T-helper 1 cell treated with Interleukin-12 subunit alpha and Interleukin-12 subunit beta and Interleukin-4 antibody, amounts not matched to agents 30 ng/mL and 1 ng/mL, for 36 hours (primary cell): ENCODE data around the gene GALNS. TPM values are rescaled to one million over a fixed set of nuclear protein-coding genes. Genes with fewer than 3 reads are reported as not detected.

Experiments
- intact Hi-C: fragments of 100-400 bp; cut with micrococcal nuclease; formaldehyde crosslinking; loops from one replicate; pipeline ENCODE4 v1.15.1; 2024
- total RNA-seq: library from RNA; stranded (reverse); gene quantifications from 2 replicates; pipeline ENCODE4 v1.2.3, GENCODE V29; 2022

The GALNS gene
- total RNA-seq, 1 donor from 2014 or later, result 42.0 TPM

DNA sequence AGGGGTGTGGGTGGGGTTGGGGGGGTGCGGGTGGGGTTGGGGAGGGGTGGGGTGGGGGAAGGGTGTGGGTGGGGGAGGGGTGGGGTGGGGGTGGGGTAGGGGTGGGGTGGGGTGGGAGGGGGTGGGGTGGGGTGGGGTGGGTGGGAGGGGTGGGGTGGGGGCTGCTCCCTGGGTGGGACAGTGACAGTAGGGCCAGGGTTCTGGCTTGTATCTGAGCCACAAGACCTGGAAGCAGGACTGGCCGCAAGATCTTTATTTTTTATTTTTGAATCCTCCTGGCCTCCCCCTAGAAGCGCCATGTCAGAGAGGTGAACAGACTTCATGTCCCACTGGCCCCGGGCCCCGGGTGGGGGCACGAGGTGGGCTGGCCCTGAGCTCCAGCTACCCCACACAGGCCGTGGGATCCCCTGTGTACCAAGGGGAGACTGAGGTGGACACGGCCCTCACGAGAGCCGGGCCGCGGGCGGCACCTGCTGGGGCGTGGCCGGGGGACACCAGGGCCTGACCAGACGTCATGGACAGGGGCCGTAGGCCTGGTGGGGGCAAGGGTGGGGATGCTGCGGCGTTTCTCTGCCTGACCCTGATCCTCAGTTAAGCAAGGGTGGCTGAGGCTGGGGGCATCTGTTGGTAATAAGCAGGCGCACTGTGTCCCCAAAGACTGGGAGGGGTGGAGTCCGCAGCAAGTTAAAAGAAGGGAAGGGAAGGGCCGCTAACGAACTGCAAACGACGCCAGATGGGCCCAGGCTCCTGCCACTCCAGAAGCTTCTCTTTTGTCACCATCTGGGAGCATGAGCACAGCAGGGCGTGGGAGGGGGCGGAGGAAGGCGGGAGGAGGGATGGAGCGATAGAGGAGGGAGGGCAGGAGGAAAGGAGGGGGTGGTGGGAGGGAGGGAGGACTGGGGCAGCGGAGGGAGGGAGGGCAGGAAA, 32.0 kb upstream of the GALNS start:
- intact Hi-C loops, result no loop called here

DNA sequence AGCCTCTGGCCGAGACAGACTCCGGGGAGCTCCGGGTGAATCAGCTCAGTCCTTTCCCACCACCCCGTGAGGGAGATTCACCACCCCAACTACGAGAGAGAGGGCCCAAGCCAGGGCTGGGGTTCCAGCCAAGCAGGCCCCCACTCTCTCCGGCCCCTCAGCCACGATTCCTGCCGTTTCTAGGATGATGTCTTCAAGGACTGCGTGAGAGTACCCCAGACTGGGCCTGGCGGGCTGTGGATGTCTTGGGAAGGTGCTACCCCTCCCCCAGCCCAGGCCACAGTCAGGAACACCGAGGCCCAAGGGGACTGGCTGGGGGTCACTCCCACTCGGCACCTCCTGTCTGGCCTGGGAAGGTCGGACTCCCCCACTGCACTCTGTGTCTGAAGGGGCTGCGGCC, 31.3 kb upstream of the GALNS start:
- intact Hi-C loops, result no loop called here

DNA sequence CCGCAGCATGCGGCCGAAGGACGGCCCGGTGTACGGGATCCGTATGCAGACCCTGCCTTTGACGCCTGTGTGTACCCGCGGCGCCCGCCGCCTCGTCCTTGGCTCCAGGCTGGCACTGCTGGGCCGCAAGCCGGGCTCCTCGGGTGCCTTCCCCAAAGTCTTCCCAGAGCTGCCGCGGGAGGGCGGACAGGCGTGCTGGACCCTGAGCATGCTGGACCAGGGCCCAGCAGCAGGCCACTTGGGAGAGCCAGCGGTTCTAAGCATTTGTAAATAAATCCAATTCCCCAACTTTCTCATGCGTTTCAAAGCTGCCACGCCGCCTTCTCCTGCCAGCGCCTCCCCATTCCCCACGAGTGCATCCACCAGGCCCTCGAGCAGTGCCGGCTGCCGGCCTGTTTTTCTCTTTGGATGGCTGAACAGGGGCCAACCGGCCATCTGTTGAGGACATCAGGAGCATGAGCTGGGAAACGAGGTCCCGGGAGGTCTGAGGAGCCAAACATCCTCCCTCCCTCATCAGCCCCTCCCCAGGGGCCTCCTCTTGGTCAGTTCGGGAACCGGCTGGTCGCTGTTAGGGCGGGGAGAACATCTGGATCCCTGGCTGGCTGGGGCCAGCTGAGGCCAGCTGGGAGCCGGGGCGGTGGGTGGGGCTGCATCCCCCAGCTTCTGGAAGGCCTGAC, 30.2 kb upstream of the GALNS start:
- intact Hi-C loops, result no loop called here

DNA sequence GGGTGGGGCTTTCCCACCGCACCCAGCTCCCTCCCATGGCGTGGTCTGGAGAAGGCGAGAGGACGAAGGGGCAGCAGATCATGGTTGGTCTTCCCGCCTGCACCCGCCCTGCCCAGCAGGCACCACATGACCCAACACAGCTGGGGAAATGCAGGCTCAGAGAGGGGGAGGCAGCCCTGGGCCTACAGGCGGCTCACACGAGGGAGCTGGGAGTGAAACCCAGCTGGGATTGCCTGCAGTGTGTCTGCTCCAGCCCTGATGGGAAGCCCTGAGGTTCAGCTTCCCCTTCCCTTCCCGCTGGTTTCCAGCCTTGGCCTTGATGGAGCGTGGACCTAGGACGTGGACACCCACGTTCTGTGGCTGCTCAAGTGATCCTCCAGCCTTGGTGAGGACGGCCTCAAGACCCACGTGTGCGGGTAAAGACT, 29.7 kb upstream of the GALNS start:
- intact Hi-C loops, result no loop called here

DNA sequence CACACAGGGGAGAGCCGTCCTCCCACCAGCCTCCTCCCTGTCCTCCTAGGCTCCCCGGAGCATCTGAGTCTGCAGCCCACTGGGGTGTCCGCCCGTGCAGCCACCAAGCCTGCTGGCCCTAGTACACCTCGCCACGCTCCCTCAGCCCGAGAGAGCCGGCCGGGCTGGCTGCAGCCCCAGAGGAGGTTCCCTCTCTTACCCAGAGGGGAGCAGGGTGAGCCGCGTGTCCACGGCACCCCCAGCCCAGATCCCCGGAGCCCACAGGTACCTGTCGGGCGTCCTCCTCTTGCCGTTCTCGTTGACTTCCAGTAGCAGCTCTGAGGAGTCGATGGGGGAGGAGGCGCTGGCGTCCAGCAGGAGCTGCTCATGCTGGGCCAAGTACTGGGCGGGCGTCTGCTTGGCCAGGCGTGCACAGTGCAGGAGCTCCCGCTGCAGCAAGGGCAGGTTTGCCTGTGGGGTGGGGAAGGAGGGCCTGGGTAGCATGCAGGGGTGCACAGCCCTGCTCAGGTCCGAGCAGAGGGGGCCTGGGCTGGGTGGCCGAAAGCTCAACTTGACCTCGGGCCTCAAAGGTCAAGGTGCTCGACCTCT, 29.0 kb upstream of the GALNS start:
- intact Hi-C loops, result no loop called here

DNA sequence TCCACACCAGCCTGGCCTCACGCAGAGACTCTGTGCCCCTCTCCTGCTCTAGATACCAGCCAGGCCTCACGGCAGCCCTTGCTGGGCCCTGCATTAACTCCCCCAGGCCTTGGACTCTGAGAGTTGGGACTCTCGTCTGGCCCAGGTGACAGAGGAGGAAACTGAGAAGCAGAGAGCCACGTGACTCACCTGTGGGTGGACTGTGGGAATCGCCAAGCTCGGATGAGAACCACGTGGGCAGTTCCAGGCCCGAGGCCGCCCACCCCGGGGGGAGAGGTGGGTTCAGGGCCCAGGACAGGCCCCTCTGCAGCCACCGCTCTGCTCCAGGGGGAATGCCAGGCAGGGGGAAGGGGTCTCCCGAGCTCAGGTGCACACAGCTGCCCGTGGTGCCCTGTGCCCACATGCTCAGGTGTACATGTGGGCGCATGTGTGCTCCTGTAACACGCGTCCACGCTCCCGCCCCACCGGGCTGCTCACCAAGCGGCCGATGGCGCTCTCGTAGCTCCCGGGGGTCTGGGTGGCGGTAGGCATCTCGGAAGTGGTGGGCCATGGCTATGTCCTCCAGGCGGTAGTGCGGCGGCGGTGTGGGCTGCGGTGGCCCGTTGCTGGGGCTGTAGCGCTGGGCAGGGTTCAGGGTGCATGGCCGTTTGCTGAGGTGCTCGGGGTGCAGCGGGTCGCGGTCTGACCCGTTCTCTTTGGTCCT, 28.0 kb upstream of the GALNS start:
- intact Hi-C loops, result no loop called here

DNA sequence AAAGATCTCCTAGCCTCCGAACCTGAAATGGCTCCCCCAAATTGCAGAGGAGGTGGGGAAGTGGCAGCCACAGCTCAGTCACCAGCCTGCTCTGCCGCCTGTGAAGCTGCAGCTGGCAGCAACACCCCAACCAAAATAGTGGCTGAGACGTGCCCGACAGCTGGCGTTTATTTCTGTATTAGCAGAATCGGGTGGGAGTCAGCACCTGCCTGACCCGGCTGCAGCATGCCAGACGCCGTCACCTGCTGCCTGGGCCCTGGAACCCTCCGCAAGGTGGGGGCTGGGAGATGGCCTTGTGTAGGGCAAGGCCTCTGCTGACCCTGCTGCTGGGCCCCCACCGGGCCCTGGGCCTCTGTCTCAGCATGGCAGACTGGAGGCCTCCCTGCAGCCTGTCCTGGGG, 27.2 kb upstream of the GALNS start:
- intact Hi-C loops, result no loop called here

DNA sequence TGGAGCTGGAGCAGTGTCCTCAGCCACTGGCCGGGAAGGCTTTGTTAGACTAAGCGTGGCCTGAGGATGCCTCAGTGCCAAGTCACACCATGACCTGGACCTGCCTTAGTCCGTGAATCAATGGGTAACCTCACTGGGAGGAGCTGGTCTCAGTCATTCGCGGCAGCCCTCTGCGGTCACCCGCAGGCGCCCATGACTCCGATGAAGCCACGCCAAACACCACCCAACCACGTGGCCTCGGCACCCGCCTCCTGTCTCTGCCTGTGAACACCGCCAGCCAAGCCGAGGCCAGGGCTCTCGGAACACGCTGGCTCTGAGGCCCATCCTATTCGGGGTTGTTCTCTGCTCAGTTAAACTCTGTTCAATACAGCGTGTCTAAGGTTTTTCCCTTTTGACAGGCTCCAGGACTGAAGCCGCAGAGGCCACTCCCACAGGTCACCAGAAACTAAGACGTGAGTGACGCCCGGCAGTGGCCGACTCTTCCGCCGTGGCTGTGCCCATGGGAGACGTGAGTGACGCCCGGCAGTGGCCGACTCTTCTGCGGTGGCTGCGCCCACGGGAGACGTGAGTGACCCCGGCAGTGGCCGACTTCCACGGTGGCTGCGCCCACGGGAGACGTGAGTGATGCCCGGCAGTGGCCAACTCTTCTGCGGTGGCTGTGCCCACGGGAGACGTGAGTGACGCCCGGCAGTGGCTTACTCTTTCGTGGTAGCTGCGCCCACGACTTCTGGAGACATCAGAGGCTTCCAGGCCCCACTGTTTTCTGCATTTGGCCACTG, 26.6 kb upstream of the GALNS start:
- intact Hi-C loops, result no loop called here

DNA sequence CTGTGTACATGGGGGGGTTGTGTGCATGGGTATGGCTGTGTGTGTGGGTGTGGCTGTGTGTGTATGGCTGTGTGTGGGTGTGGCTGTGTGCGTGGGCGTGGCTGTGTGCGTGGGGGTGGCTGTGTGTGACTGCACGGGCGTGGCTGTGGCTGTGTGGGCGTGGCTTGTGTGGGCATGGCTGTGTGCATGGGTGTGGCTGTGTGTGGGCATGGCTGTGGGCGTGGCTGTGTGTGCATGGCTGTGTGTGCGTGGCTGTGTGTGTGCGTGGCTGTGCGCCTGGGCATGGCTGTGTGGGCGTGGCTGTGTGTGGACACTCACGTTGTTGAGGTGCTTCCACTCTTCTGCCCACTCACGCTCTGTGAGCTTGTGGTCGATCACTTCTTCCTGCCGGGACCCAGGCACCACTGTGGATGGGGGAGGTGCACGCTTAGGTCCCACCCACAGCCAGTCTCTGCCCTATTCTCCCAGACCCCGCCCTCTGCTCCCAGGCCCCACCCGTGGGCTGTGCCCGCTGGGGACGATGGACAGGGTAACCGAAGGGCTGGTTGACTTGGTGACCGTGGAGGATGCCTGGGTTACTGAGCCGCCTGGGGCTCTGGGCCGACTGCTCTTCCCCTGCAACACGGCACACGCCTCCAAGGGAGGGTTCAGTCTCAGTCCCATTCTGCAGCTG, 25.7 kb upstream of the GALNS start:
- intact Hi-C loops, result no loop called here

DNA sequence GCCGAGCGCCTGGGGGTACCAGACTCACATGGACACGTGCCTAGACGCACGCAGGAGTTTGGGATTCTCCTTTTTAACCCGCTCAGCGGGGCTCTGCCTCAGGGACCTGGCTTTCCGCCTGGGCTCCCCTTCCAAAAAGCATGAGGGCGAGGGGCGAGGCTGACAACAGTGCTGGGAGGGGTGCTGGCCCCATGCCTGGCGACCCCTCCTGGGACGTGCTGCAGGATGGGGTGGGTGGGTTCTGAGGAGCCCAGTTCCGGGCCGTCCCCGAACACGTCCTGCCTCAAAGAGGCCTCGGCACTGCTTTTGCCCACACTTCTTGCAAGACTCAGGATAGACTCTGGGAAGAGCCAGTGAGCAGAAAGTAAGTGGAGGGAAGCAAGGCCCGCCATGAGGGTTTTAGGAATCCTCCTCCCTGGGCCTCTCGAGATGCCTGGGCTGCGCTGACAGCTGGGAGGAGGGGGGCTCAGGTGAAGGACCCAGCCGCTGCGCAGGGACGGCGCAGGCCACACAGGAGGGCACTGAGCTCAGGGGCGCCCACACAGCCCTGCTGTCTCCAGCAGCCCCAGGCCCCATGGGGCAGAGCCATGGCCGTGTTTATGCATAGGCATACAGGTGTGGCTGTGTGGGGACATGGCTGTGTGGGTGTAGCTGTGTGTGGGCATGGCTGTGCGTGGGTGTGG, 25.1 kb upstream of the GALNS start:
- intact Hi-C loops, result no loop called here

DNA sequence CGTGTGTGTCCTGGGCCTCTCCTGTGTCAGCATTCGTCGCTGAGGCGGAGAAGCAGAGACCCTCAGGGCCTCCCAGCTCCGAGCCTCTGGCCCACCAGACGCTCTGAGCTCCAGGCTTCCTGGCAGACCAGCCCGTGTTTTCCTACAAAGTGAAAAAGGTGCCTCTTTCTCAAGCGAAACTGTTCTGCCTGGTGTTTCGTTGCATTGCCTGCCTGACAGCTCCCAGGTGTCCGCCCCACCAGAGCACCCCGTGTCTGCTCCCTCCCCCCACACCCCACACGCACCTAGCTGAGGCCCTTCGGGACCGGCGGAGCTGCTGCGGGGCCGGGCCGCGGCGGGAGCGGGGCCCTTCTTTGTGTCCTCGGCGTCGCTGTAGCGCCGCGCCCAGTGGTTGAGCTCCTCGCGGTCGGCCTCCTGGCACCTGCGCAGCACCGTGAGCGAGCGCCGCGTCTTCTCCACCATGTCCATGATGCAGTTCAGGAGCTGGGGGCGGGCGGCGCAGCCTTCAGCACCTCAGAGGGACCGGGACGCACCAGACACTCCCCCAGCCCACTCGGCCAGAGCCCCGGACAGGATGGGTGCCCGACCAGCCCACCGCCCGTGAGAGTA, 24.4 kb upstream of the GALNS start:
- intact Hi-C loops, result no loop called here

DNA sequence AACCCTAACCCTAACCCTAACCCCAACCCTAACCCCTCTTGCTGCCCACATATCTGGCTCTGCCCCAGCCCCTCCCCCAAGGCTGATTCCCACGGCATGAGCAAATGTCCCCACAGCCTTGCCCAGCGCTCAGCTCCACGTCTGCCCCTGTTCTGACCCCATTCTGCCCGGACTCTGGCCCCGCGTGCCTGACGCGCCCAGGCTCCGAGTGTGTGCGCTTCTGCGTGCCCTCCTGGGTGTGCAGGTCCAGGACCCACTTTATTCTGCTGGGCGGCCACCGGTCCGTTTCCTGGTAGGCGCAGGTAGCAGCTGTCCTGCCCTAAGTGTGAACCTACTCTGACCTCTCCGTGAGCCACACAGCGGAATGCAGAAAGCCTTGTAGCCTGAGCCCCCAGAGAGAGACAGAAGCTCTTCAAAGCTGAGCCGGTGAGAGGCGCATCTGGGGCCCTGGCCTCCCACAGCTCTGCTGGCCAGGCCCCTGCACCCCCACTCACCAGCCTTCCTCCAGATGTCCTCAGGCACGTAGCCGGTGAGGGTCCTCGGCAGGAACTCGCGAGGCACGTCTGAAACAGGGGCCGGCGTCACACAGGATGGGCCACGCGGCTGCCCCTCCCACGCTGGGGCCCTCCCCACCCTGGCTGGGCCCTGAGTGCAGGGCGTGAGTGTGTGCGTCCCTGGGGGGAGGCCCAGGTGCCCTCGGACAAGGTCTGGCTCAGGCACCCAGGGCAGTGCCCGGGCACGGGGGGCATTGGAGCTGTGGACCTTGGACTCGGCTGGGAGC, 23.7 kb upstream of the GALNS start:
- intact Hi-C loops, result no loop called here

DNA sequence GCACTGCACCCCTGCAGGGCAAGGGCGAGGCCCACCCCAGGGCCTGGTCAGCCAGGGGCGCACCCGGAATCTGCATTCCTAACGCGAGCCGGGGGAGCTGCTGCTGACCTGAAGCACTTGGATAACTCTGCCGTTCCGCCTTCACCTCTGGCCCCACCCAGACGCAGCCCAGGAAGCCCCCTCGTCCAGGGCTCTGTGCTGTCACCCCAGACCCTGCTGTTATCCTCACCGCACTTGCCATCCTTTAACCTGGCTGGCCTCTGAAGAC, 23.0 kb upstream of the GALNS start:
- intact Hi-C loops, result no loop called here

DNA sequence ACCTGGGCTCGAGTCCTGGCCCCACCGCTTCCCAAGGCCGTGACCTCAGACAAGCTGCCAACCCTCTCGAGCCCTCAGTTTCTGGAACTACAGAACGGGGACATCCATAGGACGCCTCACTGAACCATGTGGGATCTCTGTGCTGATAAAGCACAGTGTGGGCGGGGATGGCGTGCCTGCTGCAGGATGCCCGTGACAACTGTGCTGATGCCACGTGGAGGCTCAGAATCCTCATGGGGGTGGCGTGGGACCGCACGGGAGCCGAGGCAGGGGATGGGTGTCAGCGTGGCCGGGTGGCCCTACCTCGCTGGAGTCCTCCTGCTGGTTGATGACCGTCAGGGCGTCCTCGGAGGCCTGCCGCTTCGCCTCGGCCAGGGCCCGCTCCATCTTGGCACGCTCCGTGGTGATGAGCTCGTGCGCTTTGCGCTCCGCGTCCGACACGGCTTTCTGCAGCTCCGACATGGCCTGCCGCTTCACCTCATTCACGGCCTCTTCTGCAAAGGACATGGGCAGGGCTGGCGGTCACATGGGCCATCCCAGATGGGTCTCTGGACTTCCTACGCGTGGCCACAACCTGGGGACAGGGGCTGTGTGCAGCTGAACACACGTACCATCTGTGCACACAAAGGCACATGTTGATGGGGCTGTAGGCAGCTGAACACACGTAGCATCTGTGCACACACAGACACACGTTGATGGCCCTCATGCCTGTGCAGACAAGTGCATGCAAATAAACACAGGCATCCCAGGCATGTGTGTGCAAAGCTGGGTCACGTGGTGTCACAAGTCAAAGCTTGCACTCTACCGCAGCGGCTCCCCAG, 22.4 kb upstream of the GALNS start:
- intact Hi-C loops, result no loop called here

DNA sequence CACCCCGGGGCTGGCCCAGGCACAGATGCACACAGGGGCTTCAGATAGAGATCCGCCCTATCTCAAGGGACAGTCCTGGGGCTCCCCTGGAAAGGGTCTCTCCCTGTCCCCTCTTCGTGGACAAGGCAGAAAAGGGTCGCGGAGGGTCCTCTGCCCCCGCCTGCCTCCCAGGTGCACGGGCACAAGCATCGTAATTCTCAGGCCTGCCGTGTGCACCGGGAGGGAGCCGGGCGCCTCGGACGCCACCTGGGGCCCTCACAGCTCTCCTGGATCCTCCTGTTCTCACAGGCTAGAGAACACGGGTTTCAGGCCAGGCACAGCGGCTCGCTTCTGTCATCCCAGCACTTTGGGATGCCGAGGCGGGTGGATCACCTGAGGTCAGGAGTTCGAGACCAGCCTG, 21.6 kb upstream of the GALNS start:
- intact Hi-C loops, result no loop called here

DNA sequence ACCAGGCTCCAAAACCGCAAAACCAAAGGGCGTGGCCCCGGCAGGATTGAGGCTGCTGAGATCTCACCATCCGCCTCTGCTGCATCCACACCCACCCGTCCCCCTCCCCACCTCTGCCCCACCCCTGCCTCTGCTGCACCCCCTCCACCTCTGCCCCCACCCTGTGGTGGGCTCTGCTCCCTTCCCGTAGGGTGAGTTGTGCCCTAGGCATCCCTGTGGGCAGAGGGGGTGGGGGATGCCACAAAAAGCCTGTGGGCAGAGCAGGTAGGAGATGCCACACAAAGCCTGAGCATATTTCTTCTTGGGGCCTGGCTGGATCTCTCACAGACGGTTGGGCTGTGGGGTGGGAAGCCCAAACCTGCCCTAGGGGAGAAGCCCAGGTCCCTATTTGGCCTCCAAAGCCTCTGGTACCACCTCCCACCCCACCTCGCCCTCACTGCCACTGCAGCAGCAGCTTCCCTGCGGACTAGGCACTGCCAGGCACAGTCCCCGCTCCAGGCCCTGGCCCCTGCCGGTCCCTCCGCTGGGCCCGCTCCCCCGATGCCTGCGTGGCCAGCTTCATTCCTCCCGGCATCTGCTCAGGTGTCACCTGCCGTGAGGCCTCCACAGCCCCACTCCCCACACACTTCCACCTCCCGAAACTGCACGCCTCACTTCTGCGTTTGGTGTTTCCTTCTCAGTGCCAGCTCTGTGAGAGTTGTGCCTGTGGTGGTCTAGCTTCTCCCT, 21.0 kb upstream of the GALNS start:
- intact Hi-C loops, result no loop called here

DNA sequence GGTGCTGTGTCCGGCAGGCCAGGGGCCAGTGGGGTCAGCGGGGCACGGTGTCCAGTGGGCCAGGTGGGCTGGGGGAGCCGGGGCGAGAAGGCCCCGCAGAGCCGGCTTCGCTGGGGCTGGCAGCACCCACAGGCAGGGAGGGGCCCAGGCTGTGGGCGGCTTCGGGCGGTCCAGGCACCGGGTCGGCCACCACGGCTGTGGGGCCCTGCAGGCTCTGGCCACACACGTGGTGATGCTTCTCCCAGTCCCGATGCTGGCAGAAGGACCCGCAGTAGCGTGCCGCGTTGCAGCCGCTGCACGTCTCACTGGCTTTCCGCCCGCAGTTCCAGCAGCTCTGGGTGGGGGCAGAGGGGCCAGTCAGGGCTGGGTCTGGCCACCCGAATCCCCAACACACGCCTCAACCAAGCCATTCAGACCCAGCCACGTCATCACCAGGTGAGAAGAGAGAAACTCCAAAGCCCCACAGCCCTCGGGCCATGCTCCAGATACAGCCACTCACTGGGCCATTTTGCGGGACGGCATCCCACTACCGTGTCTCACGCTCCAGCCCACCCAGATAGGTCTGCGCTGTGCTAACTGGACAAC, 20.3 kb upstream of the GALNS start:
- intact Hi-C loops, result no loop called here
